Hematopoietic multipotent progenitor cell treated with erythropoietin and hydrocortisone succinate and interleukin-3 and kit ligand, for 4 days (in vitro differentiated cells): ENCODE results near the gene GPR55.

Experiments
- DNase-seq: peaks from one replicate; pipeline ENCODE4 v3.0.0-alpha.2; 2015

Gene GPR55

GRCh38 chr2:230914886-230915285 is 10.2 kb downstream of the GPR55 start:
- no peak for DNase-seq

- DNase-seq: peak; percentile 84
These were observed 11.5 kb downstream of the GPR55 start for GRCh38 chr2:230913406-230914143.

GRCh38 chr2:230912724-230913123 is 12.3 kb downstream of the GPR55 start:
- no peak for DNase-seq

GRCh38 chr2:230912046-230912445 is 13.0 kb downstream of the GPR55 start:
- no peak for DNase-seq

- peak; percentile 31 for DNase-seq
These were observed 14.4 kb downstream of the GPR55 start for GRCh38 chr2:230910546-230911177.

- DNase-seq: no peak
These were observed 15.0 kb downstream of the GPR55 start for GRCh38 chr2:230909841-230910545.

- no peak for DNase-seq
These were observed 16.3 kb downstream of the GPR55 start for GRCh38 chr2:230908595-230909191.

- no peak for DNase-seq
These were observed 16.9 kb downstream of the GPR55 start for GRCh38 chr2:230908092-230908594.

- no peak for DNase-seq
These were observed 17.5 kb downstream of the GPR55 start for GRCh38 chr2:230907361-230908091.

- DNase-seq: no peak
These were observed 18.4 kb downstream of the GPR55 start for GRCh38 chr2:230906471-230907230.

- DNase-seq: peak; percentile 32
These were observed 19.3 kb downstream of the GPR55 start for GRCh38 chr2:230905448-230906421.

GRCh38 chr2:230904856-230905447 is 20.1 kb downstream of the GPR55 start:
- DNase-seq: no peak

- DNase-seq: no peak
These were observed 21.6 kb downstream of the GPR55 start for GRCh38 chr2:230903231-230904150.

- peak; percentile 83 for DNase-seq
These were observed 22.7 kb downstream of the GPR55 start for GRCh38 chr2:230902180-230902899.

GRCh38 chr2:230901006-230901405 is 24.0 kb downstream of the GPR55 start:
- DNase-seq: no peak

- DNase-seq: no peak
These were observed 24.6 kb downstream of the GPR55 start for GRCh38 chr2:230900336-230900995.

- DNase-seq: no peak
These were observed 25.3 kb downstream of the GPR55 start for GRCh38 chr2:230899786-230900185.

- DNase-seq: no peak
These were observed 25.8 kb downstream of the GPR55 start for GRCh38 chr2:230899287-230899686.
